Lower leg skin (tissue), 3 donors: Measurements from ENCODE around the gene UGT1A8.

Source experiments
- POLR2A ChIP-seq, 2 donors: fragments of 450-650 bp; IDR thresholded peaks; one replicate each; pipeline ENCODE4 v1.6.1; 2016 to 2017; ENCODE audit warnings: antibody characterized with exemption in 2 of 2, mild to moderate bottlenecking in 1 of 2, moderate library complexity in 1 of 2
- TF ChIP-seq, protein P1 (sequence below), 3 donors: fragments of 450-650 bp; IDR thresholded peaks; one replicate each; pipeline ENCODE4 v1.5.1; 2016; ENCODE audit warnings: antibody characterized with exemption in 3 of 3, mild to moderate bottlenecking in 3 of 3, moderate library complexity in 2 of 3

DNA sequence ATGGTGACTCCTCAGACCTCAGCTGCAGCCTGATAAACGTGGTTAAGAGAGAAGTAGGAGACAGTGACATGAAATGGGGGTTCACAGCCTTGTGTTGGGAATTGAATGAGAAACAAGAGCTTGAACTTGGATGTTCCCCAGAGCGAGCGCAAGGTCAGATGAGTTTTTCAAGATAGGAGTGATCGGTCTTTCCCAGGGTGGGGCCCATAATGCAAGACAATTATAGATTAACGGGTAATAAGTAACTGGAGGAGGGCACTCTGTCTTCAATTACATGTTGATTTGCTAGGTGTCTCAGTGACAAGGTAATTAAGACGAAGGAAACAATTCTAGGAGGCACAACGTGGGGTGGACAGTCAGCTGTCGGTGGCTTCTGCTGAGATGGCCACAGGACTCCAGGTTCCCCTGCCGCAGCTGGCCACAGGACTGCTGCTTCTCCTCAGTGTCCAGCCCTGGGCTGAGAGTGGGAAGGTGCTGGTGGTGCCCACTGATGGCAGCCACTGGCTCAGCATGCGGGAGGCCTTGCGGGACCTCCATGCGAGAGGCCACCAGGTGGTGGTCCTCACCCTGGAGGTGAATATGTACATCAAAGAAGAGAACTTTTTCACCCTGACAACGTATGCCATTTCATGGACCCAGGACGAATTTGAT lies 95.3 kb downstream of the UGT1A8 start, which contains the start of gene UGT1A5:
- TF ChIP-seq, protein P1, sequence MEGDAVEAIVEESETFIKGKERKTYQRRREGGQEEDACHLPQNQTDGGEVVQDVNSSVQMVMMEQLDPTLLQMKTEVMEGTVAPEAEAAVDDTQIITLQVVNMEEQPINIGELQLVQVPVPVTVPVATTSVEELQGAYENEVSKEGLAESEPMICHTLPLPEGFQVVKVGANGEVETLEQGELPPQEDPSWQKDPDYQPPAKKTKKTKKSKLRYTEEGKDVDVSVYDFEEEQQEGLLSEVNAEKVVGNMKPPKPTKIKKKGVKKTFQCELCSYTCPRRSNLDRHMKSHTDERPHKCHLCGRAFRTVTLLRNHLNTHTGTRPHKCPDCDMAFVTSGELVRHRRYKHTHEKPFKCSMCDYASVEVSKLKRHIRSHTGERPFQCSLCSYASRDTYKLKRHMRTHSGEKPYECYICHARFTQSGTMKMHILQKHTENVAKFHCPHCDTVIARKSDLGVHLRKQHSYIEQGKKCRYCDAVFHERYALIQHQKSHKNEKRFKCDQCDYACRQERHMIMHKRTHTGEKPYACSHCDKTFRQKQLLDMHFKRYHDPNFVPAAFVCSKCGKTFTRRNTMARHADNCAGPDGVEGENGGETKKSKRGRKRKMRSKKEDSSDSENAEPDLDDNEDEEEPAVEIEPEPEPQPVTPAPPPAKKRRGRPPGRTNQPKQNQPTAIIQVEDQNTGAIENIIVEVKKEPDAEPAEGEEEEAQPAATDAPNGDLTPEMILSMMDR (IDR thresholded peaks at IDR 0.05), result no peak
- TF ChIP-seq POLR2A (IDR thresholded peaks at IDR 0.05), result no peak
